Measurements from ENCODE around the gene CYB5B. TPM values are rescaled to one million over a fixed set of nuclear protein-coding genes. Genes with fewer than 3 reads are reported as not detected.

CYB5B gene
- total RNA-seq, 4 donors from 2014 or later = 29.1 to 74.0 (median 46.6) TPM

DNA sequence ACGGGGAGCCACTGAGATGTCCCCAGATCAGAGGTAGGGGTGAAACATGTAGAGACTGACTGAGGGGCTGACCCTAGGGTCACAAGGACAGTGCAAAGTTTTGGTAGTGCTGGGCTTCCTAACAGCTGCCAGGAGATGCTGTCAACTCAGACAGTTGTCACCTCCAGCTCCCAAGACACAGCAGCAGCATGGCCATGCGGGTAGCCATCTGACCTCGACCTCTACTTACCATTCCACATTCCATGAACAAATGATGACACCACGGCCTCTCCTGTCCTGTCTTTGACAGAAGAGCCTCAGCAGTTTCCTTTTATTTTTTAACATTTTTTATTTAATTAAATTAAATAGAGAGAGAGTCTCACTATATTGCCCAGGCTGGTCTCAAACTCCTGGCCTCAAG, 76.1 kb downstream of the CYB5B start:
- TF ChIP-seq CTCF (IDR thresholded peaks at IDR 0.05; ENCODE audit: low read depth) = no peak

- no peak for TF ChIP-seq CTCF (IDR thresholded peaks at IDR 0.05; ENCODE audit: low read depth)
Observed at GRCh38 chr16:69501956-69502745, 77.7 kb downstream of the CYB5B start.

DNA sequence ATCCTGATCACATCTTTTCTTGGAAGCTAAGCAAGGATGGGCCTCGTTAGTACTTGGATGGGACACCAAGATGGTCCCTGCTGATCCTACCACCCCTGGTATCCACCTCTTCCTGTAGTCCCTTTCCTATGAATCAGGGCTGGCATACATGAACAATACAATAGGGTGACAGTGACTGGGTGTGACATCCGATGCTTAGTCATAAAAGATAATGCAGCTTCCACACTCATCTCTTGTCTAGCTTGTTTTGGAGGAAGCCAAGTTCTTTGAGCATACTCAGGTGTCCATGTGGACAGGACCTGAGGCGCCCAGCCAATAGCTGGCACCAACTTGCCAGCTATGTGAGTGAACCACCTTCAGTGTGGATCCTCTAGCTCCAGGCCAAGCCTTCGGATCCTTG, 78.8 kb downstream of the CYB5B start:
- no peak for TF ChIP-seq CTCF (IDR thresholded peaks at IDR 0.05; ENCODE audit: low read depth)

DNA sequence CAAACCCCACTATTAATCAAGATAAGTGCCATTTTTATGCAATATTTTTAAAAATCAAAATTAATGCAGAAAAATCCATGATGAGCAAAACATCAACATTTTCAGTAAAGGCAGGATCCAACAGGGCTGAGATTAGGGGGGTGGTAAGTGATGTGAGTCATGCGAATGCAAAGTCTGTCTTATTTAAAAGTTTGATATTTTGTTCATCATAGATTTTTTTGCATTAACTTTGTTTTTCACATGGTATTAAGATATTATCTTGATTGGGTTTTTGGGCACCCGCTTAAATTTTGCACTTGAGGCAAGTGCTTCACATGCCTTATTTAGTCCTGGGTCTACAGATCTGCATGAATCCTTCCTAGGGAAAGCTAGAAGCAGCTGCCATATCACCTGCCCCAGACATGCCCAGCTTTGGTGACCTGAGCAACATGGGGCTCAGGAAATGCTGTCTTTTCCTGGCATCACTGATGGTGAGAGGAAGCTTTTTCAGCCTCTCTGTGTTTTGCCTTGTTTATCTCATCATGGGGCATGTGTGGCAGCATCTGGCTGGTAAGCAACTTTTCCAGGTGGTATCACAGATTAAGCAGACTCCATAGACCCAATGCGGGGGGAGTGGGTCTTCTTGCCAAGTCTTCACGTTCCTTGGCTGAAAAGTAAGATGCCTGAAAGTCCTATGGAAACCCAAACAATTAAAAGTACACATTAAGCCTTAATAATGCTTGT, 83.8 kb downstream of the CYB5B start:
- TF ChIP-seq CTCF (IDR thresholded peaks at IDR 0.05; ENCODE audit: low read depth) = no peak

GRCh38 chr16:69509125-69509524, 84.7 kb downstream of the CYB5B start:
- TF ChIP-seq CTCF (IDR thresholded peaks at IDR 0.05; ENCODE audit: low read depth) = no peak

DNA sequence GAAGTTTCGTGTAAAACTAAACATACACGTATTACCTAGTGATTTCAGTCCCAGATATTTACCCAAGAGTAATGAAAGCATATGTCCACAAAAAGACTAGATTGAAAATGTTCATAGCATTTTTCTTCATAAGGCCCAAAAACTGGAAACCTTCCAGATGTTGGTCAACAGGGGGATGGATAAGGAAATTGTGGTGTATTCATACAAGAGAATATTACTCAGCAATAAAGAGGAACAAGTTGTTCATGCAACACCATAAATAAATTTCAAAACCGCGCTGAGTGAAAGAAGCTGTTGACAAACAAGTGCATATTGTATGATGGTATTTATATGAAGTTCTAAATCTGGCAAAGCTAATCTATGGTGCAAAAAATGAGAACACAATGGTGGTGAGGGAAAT, 87.2 kb downstream of the CYB5B start:
- TF ChIP-seq CTCF (IDR thresholded peaks at IDR 0.05; ENCODE audit: low read depth) = no peak

GRCh38 chr16:69513180-69513966, 89.0 kb downstream of the CYB5B start:
- TF ChIP-seq CTCF (IDR thresholded peaks at IDR 0.05; ENCODE audit: low read depth) = no peak

Measured in subcutaneous adipose tissue (tissue), 4 donors.